ENCODE measurements around the gene SEZ6L. TPM values are rescaled to one million over a fixed set of nuclear protein-coding genes. Genes with fewer than 3 reads are reported as not detected.

Gene SEZ6L
- total RNA-seq, 4 donors from 2014 or later, result 0.23 to 0.83 (median 0.49) TPM

GRCh38 chr22:26239581-26239980, 70.3 kb downstream of the SEZ6L start:
- intact Hi-C loops (cut with DNase I), result no loop called here
- TF ChIP-seq POLR2AphosphoS5 (IDR thresholded peaks at IDR 0.05) (no peak), POLR2A (IDR thresholded peaks at IDR 0.05; ENCODE audit: low read depth) (no peak), EP300 (IDR thresholded peaks at IDR 0.05) (no peak)
- TF ChIP-seq, protein P1, sequence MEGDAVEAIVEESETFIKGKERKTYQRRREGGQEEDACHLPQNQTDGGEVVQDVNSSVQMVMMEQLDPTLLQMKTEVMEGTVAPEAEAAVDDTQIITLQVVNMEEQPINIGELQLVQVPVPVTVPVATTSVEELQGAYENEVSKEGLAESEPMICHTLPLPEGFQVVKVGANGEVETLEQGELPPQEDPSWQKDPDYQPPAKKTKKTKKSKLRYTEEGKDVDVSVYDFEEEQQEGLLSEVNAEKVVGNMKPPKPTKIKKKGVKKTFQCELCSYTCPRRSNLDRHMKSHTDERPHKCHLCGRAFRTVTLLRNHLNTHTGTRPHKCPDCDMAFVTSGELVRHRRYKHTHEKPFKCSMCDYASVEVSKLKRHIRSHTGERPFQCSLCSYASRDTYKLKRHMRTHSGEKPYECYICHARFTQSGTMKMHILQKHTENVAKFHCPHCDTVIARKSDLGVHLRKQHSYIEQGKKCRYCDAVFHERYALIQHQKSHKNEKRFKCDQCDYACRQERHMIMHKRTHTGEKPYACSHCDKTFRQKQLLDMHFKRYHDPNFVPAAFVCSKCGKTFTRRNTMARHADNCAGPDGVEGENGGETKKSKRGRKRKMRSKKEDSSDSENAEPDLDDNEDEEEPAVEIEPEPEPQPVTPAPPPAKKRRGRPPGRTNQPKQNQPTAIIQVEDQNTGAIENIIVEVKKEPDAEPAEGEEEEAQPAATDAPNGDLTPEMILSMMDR (IDR thresholded peaks at IDR 0.05), result no peak
- H3K27ac ChIP-seq (replicated peaks in 1 of 4), result no peak overlapping the region
- H3K9me3 ChIP-seq, result no peaks in the 10 kb centered on the region
- no peak for DNase-seq (ENCODE audit: extremely low spot score)
- H3K4me3 ChIP-seq, result no peak overlapping the region
- no peaks in the 10 kb centered on the region for H3K4me1 ChIP-seq
- H3K36me3 ChIP-seq, result no peaks in the 10 kb centered on the region
- WGBS, result 57% methylated on average over 4 of the region's 4 CpGs
- H3K27me3 ChIP-seq, result peaks cover 0 to 89% (median 0%) of the 10 kb centered on the region in 4 donors

GRCh38 chr22:26241361-26241760, 72.1 kb downstream of the SEZ6L start:
- Histone ChIP-seq H3K9me3 (no peaks in the 10 kb centered on the region), H3K4me1 (no peaks in the 10 kb centered on the region), H3K27ac (replicated peaks in 1 of 4) (no peak overlapping the region), H3K27me3 (peaks cover 0 to 82% (median 0%) of the 10 kb centered on the region in 4 donors), H3K36me3 (no peaks in the 10 kb centered on the region), H3K4me3 (no peak overlapping the region)
- TF ChIP-seq EP300 (IDR thresholded peaks at IDR 0.05), result no peak
- TF ChIP-seq, protein P1 (IDR thresholded peaks at IDR 0.05), result no peak
- TF ChIP-seq POLR2AphosphoS5 (IDR thresholded peaks at IDR 0.05), result no peak
- no peak for TF ChIP-seq POLR2A (IDR thresholded peaks at IDR 0.05; ENCODE audit: low read depth)
- intact Hi-C loops (cut with DNase I), result no loop called here
- WGBS, result 87% methylated on average over 8 of the region's 8 CpGs
- DNase-seq (ENCODE audit: extremely low spot score), result no peak

- TF ChIP-seq, protein P1 (IDR thresholded peaks at IDR 0.05), result no peak
- TF ChIP-seq EP300 (IDR thresholded peaks at IDR 0.05) (no peak), POLR2A (IDR thresholded peaks at IDR 0.05; ENCODE audit: low read depth) (no peak), POLR2AphosphoS5 (IDR thresholded peaks at IDR 0.05) (no peak)
- Histone ChIP-seq H3K27ac (replicated peaks in 1 of 4) (no peak overlapping the region), H3K4me3 (no peak overlapping the region), H3K27me3 (peaks cover 0 to 65% (median 0%) of the 10 kb centered on the region in 4 donors), H3K9me3 (peaks cover 0 to 1% (median under 1%) of the 10 kb centered on the region in 4 donors), H3K4me1 (no peaks in the 10 kb centered on the region), H3K36me3 (no peaks in the 10 kb centered on the region)
- no peak for DNase-seq (ENCODE audit: extremely low spot score)
- WGBS, result 58% methylated on average over 7 of the region's 7 CpGs
- intact Hi-C loops (cut with DNase I), result no loop called here
These were observed 75.7 kb downstream of the SEZ6L start for GRCh38 chr22:26245001-26245400.

DNA sequence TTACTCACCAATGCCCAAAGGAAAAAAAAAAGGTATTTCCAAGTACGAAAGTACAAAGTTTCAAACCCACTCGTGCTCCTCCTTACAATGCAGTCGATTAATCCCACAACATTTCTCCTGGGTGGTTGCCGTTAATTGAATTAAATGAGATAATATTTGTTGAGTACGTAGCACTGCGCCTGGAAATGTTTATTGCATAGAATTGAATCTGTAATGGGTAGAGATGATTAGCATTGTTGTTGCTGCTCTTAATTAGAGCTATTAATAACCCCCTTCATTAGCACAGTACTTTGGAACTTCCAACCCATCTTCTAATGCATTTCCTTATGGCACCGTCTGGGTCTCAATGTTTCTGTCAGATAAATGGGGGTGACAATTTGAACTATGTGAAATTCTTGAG, 77.3 kb downstream of the SEZ6L start:
- peaks cover 0 to 52% (median 0%) of the 10 kb centered on the region in 4 donors for H3K27me3 ChIP-seq
- WGBS, result 82% methylated on average over 7 of the region's 7 CpGs
- no peak overlapping the region for H3K4me3 ChIP-seq
- H3K36me3 ChIP-seq, result no peaks in the 10 kb centered on the region
- no peak overlapping the region for H3K27ac ChIP-seq (replicated peaks in 1 of 4)
- no peaks in the 10 kb centered on the region for H3K4me1 ChIP-seq
- TF ChIP-seq, protein P1 (IDR thresholded peaks at IDR 0.05), result no peak
- TF ChIP-seq POLR2A (IDR thresholded peaks at IDR 0.05; ENCODE audit: low read depth) (no peak), POLR2AphosphoS5 (IDR thresholded peaks at IDR 0.05) (no peak), EP300 (IDR thresholded peaks at IDR 0.05) (no peak)
- no peak for DNase-seq (ENCODE audit: extremely low spot score)
- intact Hi-C loops (cut with DNase I), result no loop called here
- peaks cover 0 to 12% (median 12%) of the 10 kb centered on the region in 4 donors for H3K9me3 ChIP-seq

- Histone ChIP-seq H3K27ac (replicated peaks in 1 of 4) (no peak overlapping the region), H3K4me3 (no peak overlapping the region), H3K4me1 (no peaks in the 10 kb centered on the region), H3K9me3 (peaks cover 0 to 19% (median 15%) of the 10 kb centered on the region in 4 donors), H3K36me3 (no peaks in the 10 kb centered on the region), H3K27me3 (peaks cover 0 to 28% (median 0%) of the 10 kb centered on the region in 4 donors)
- TF ChIP-seq, protein P1 (IDR thresholded peaks at IDR 0.05), result no peak
- no peak for TF ChIP-seq POLR2AphosphoS5 (IDR thresholded peaks at IDR 0.05)
- TF ChIP-seq POLR2A (IDR thresholded peaks at IDR 0.05; ENCODE audit: low read depth), result no peak
- TF ChIP-seq EP300 (IDR thresholded peaks at IDR 0.05), result no peak
- DNase-seq (ENCODE audit: extremely low spot score), result no peak
- 79% methylated on average over 5 of the region's 5 CpGs for WGBS
- intact Hi-C loops (cut with DNase I), result no loop called here
These were observed 82.6 kb downstream of the SEZ6L start for GRCh38 chr22:26251869-26252268.
